Stimulated activated naive CD8-positive, alpha-beta T cell treated with anti-CD3 and anti-CD28 coated beads, Interleukin-15, amount 100 ng/mL, for 72 hours (primary cell): Measurements from ENCODE around the gene RPP21.

ENCODE experiments used
- ATAC-seq: fragments of 150-1000 bp; cut with Tn5 transposase; 2 replicates; pipeline ENCODE4 v1.10.0; 2021; ENCODE audit warnings: mild to moderate bottlenecking, moderate library complexity
- DNase-seq, 2 donors: peaks; one replicate each; pipeline ENCODE4 v3.0.0; 2021 to 2022
- H3K27ac Mint-ChIP-seq, 2 donors: one replicate each; pipeline ENCODE4 v1.8.0; 2022; ENCODE audit warnings: mild to moderate bottlenecking in 2 of 2, mixed read lengths in 2 of 2, moderate library complexity in 2 of 2
- H3K27me3 Mint-ChIP-seq: one replicate; pipeline ENCODE4 v1.8.0; 2022; ENCODE audit warnings: mixed read lengths
- H3K4me1 Mint-ChIP-seq: one replicate; pipeline ENCODE4 v1.8.0; 2022; ENCODE audit warnings: mild to moderate bottlenecking, mixed read lengths
- H3K4me3 Mint-ChIP-seq, 2 donors: one replicate each; pipeline ENCODE4 v1.8.0; 2022; ENCODE audit warnings: mild to moderate bottlenecking in 2 of 2, mixed read lengths in 2 of 2, moderate library complexity in 1 of 2
- H3K9me3 Mint-ChIP-seq, 2 donors: one replicate each; pipeline ENCODE4 v1.8.0; 2022; ENCODE audit warnings: mixed read lengths in 2 of 2

RPP21 gene

DNA sequence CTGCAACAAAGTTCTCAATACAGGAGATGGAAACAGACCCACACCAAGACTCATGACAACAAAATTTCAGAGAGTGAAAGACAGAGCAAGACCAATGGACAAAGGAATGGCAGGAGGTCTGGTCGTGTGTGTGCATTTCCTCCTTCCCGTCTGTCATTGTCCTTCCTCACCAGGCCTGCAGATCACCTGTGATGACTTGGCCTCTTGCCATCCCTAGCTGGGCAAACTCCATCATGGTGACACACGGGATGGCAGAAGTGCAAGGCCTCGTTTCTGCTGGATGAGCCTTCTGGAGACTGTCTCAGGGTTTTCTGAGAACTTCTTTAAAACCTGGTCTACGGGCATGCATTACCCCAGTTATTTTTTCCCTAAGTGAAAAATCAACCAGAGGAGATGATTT is 49.2 kb downstream of the RPP21 start:
- no peaks in the 10 kb centered on the region for H3K9me3 Mint-ChIP-seq
- H3K4me1 Mint-ChIP-seq: peaks cover 7% of the 10 kb centered on the region
- peaks cover 82% of the 10 kb centered on the region for H3K27me3 Mint-ChIP-seq
- no peak for DNase-seq
- no peak overlapping the region for H3K27ac Mint-ChIP-seq
- no peak for ATAC-seq
- H3K4me3 Mint-ChIP-seq: no peak overlapping the region
